GM06990 (cell line): ENCODE measurements around the gene RECQL5.

Experiments
- DNase-seq: peaks from one replicate; pipeline ENCODE4 v3.0.0-alpha.2; 2011; ENCODE audit not compliant: insufficient read length; ENCODE audit errors: extremely low read depth
- H3K27me3 ChIP-seq: replicated peaks from 2 replicates; pipeline ENCODE4 v1.6.0; 2011; ENCODE audit warnings: low read length; ENCODE audit not compliant: control insufficient read depth, insufficient read depth
- H3K36me3 ChIP-seq: 2 replicates; pipeline ENCODE4 v1.5.1; 2011; ENCODE audit warnings: low read length; ENCODE audit not compliant: control insufficient read depth, insufficient read depth
- H3K4me3 ChIP-seq: replicated peaks from 2 replicates; pipeline ENCODE4 v1.5.1; 2011; ENCODE audit warnings: low read depth, mild to moderate bottlenecking, control low read depth, low read length
- CTCF ChIP-seq: IDR thresholded peaks from 2 replicates; pipeline ENCODE4 v1.5.1; 2011; ENCODE audit warnings: low read length, control low read depth, mild to moderate bottlenecking, inconsistent platforms; ENCODE audit not compliant: insufficient read depth, poor library complexity, severe bottlenecking

Gene RECQL5

DNA sequence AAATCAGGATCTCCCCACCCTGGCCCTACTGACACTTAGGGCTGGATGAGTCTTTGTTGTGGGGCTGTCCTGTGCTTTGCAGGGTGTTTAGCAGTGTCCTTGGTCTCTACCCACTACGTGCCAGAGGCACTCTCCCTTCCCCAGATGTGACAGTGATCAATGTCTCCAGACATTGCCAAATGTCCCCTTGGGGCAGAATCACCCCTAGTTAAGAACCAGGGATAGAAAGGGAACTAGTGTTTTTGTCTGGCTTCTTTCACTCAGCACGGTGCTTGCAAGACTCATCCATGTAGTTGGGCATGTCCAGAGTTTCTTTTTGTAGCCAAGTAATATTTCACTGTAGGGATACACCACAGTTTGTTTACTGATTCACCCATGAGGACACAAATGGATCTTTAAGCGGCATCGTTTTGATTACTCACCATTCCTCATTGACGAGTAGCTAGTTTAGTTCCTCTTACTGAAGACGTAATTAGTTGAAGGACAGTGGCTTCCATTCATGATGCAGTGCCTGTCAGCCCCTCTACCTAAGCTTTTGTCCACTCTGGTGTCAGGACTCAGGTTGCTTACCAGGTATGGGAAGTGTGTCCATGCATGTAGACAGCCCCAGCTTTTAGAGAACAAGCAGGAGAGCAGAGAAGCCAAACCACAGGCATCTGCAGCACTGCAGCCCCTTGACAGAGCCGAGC lies 28.3 kb upstream of the RECQL5 start:
- Histone ChIP-seq H3K36me3 (peaks cover 43% of the 10 kb centered on the region), H3K4me3 (no peak overlapping the region), H3K27me3 (no peaks in the 10 kb centered on the region)
- TF ChIP-seq CTCF: no peak
- DNase-seq: no peak

DNA sequence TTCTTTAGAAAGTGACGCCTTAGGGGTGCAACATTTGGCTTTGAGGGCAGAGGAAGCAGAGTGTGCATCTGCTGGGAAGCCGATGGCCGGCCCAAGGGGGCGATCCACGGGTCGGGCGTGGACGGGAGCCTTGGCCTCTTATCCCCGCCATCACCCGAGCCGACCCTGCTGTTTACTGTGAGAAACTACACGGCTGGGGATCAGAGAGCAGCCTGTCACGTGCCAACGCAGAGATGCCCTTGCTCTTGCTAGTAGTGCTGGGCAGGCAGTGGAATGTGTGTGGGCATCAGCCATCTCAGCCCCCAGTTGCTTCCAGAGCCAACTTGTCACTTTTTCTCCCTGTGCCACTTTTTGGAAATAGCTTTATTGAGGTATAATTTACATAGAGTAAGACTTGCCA lies 27.6 kb upstream of the RECQL5 start:
- TF ChIP-seq CTCF: no peak
- no peak for DNase-seq
- H3K4me3 ChIP-seq: no peak overlapping the region
- H3K27me3 ChIP-seq: no peaks in the 10 kb centered on the region
- H3K36me3 ChIP-seq: peaks cover 40% of the 10 kb centered on the region

DNA sequence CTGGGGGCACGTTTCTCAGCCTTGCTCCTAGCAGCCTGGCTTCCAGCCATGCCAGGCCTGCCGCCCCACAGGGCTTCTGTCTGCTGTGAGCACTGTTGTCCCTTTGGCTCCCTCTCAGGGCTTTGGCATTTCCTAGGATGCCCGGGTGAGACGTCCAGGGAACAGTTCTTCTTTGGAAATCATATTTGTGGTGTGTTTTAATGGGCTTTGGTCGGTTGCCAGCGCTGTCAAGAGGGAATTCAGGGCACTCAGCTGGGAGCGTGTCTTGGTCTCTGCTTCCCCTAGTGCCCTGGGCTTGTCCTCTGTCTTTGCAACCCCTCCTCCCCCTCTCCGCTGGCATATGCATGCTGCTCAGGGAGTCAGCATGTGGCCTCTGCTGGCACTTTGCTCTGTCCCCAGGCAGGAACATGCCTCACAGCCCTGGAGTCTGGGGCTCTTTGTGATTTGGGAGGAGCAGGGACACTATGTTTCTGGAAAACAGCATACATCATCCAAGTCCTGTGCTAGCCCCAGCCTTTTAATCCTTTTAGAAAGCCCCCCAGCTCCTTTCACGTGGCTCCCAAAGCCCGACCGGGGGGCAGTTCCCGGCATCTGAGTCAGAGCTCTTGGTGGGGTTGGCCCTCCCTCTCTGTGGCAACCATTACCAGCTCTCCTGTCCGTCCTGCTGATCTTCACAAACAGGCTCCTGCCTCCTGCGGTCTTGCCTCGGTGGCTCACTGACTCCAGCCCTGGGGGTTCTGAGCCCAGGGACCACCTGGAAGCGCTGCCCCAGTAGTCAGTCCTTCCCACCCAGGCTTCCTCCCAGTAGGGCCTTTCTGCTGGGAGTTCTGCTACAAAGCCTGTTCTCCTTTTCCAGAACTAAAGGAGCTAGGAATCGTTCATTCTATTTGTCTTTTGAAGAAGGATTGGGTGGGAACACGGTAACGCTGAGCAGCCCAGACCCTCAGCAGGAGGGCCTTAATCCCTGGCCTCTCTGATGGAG lies 26.8 kb upstream of the RECQL5 start:
- Histone ChIP-seq H3K36me3 (peaks cover 36% of the 10 kb centered on the region), H3K4me3 (no peak overlapping the region), H3K27me3 (no peaks in the 10 kb centered on the region)
- no peak for DNase-seq
- no peak for TF ChIP-seq CTCF

- peaks cover 34% of the 10 kb centered on the region for H3K36me3 ChIP-seq
These were observed 26.0 kb upstream of the RECQL5 start for GRCh38 chr17:75692976-75693375.

More at GRCh38 chr17:75692976-75693375, 26.0 kb upstream of the RECQL5 start:
- no peak for DNase-seq
- Histone ChIP-seq H3K27me3 (no peaks in the 10 kb centered on the region), H3K4me3 (no peak overlapping the region)
- TF ChIP-seq CTCF: no peak
